AG09309 (cell line): ENCODE measurements around the gene TRRAP.

Experiments used
- DNase-seq: peaks from one replicate; pipeline ENCODE4 v3.0.0-alpha.2; 2010; ENCODE audit warnings: low read depth
- H3K4me3 ChIP-seq: 2 replicates; pipeline ENCODE4 v1.5.1; 2011; ENCODE audit warnings: mild to moderate bottlenecking, low read depth, low read length, moderate library complexity; ENCODE audit not compliant: control insufficient read depth
- CTCF ChIP-seq: IDR thresholded peaks from 2 replicates; pipeline ENCODE4 v1.5.1; 2011; ENCODE audit warnings: mild to moderate bottlenecking, low read depth, low read length, inconsistent platforms; ENCODE audit not compliant: insufficient read depth, control insufficient read depth; ENCODE audit errors: missing control alignments

Gene TRRAP

DNA sequence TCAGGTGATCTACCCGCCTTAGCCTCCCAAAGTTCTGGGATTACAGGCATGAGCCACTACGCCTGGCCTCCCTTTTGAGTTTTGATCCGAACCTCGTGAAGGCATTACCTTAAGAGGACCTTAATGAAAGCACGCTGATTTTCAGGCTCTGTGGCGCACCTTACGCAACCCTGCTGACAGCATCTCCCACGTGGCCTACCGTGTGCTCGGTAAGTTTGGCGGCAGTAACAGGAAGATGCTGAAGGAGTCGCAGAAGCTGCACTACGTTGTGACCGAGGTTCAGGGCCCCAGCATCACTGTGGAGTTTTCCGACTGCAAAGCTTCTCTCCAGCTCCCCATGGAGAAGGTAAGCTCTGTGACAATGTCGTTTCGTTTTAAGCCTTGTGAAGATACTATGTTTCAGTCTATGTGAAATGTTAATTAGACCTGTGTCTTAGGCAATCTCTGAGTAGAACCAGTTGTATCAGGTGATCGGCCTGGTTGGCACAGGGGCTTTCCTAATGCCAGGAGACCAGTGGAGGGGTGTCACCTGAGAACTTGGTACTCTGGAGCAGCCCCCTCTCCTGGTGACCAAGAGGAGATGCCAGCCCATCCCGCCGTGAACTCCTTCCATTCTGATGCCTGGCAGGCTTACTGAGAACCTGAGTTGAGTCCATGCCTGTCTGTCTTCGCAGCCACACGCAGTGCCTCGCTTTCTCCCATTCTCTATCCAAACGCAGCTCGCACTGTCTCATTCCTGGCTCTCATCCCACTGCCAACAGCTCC is 43.5 kb downstream of the TRRAP start:
- no peak for DNase-seq

DNA sequence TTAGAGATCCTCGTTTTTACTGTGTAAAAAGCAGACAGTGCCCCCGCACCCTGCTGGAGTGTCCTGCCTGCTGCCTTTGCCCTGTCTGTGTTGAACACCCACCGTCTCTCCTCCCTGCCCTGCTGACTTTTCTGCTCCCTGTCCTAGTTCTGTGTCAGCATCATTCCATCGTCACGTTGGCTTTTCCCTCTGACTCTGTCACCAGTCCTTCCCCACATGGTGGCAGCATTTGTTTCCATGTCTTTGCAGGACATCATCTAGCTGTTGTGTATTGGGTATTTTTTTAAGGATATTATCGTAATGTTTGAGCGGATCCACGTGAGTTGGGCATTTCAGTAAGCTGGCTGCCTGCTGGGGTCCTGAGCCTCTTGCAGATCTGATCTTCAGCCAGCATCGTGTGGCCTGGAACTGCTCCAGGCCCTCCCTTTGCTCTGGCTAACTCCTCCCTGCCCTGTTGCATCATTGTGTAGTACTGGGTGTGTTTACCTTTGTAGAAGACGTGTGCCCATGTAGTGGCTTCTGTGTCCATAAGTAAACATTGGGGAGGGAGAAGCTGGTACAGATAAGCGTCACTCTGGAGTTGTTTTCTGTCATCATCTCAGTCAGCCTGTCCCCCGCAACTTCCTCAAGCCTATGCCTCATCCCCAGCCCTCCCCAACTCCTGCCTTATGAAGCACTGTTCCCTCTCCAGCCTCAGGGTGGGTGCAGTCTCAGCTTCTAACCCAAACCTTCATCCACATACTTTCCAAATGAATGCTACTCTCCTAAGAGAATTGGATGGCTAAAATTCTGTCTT is 44.3 kb downstream of the TRRAP start:
- no peak overlapping the region for H3K4me3 ChIP-seq
- TF ChIP-seq CTCF = no peak
- DNase-seq = no peak

More for the DNA sequence above, 43.5 kb downstream of the TRRAP start:
- no peak for TF ChIP-seq CTCF
- H3K4me3 ChIP-seq = no peak overlapping the region

GRCh38 chr7:98923512-98923911 is 45.2 kb downstream of the TRRAP start:
- TF ChIP-seq CTCF = no peak
- H3K4me3 ChIP-seq = no peak overlapping the region
- DNase-seq = no peak

- no peak overlapping the region for H3K4me3 ChIP-seq
- no peak for TF ChIP-seq CTCF
- DNase-seq = no peak
These were observed 48.8 kb downstream of the TRRAP start for GRCh38 chr7:98927125-98927524.

DNA sequence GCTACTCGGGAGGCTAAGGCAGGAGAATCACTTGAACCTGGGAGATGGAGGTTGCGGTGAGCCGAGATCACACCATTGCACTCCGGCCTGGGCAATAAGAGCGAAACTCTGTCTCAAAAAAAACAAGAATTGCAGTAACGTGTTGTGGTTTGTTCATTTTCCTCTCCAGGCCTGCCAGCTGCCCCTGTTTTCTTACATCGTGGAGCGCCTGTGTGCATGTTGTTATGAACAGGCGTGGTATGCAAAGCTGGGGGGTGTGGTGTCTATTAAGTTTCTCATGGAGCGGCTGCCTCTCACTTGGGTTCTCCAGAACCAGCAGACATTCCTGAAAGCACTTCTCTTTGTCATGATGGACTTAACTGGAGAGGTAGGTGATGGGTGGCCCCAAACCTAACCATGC is 52.1 kb downstream of the TRRAP start:
- no peak for DNase-seq
- TF ChIP-seq CTCF = no peak
- H3K4me3 ChIP-seq = no peak overlapping the region

GRCh38 chr7:98930921-98931320 is 52.6 kb downstream of the TRRAP start:
- DNase-seq = no peak
- TF ChIP-seq CTCF = no peak

More at GRCh38 chr7:98930921-98931320, 52.6 kb downstream of the TRRAP start:
- H3K4me3 ChIP-seq = no peak overlapping the region
